HEK293 (cell line): ENCODE results near the gene SH3BP5.

Source experiments
- GLI4 ChIP-seq: fragments of 450-650 bp; formaldehyde crosslinking; IDR thresholded peaks from 2 replicates; pipeline ENCODE4 v1.5.1; 2016; ENCODE audit warnings: missing biosample characterization, missing genetic modification characterization
- SCRT1 ChIP-seq: fragments of 450-650 bp; formaldehyde crosslinking; IDR thresholded peaks from 2 replicates; pipeline ENCODE4 v1.5.1; 2016; ENCODE audit warnings: missing biosample characterization, missing genetic modification characterization, borderline replicate concordance
- WT1 ChIP-seq: fragments of 450-650 bp; formaldehyde crosslinking; IDR thresholded peaks from 2 replicates; pipeline ENCODE4 v1.5.1; 2016; ENCODE audit warnings: missing biosample characterization, missing genetic modification characterization
- ZBTB20 ChIP-seq: fragments of 450-650 bp; formaldehyde crosslinking; IDR thresholded peaks from 2 replicates; pipeline ENCODE4 v1.5.1; 2016; ENCODE audit warnings: missing biosample characterization, missing genetic modification characterization
- ZBTB21 ChIP-seq: fragments of 450-650 bp; formaldehyde crosslinking; IDR thresholded peaks from 2 replicates; pipeline ENCODE4 v1.5.1; 2017; ENCODE audit warnings: missing biosample characterization, missing genetic modification characterization
- ZBTB48 ChIP-seq: fragments of 450-650 bp; formaldehyde crosslinking; IDR thresholded peaks from 2 replicates; pipeline ENCODE4 v1.5.1; 2016; ENCODE audit warnings: missing biosample characterization, missing genetic modification characterization
- ZNF114 ChIP-seq: fragments of 450-650 bp; formaldehyde crosslinking; IDR thresholded peaks from 2 replicates; pipeline ENCODE4 v1.5.0; 2017; ENCODE audit warnings: missing biosample characterization, missing genetic modification characterization
- ZNF138 ChIP-seq: fragments of 450-650 bp; formaldehyde crosslinking; IDR thresholded peaks from 2 replicates; pipeline ENCODE4 v1.5.1; 2016; ENCODE audit warnings: missing biosample characterization, missing genetic modification characterization, borderline replicate concordance
- ZNF16 ChIP-seq: fragments of 450-650 bp; formaldehyde crosslinking; IDR thresholded peaks from 2 replicates; pipeline ENCODE4 v1.5.1; 2016; ENCODE audit warnings: low read depth, missing biosample characterization, missing genetic modification characterization
- ZNF174 ChIP-seq: fragments of 450-650 bp; formaldehyde crosslinking; IDR thresholded peaks from 2 replicates; pipeline ENCODE4 v1.5.0; 2017; ENCODE audit warnings: missing biosample characterization, mild to moderate bottlenecking, missing genetic modification characterization
- ZNF184 ChIP-seq: fragments of 450-650 bp; IDR thresholded peaks from 2 replicates; pipeline ENCODE4 v1.5.1; 2018; ENCODE audit warnings: missing biosample characterization, mild to moderate bottlenecking, missing genetic modification characterization
- ZNF19 ChIP-seq: fragments of 450-650 bp; formaldehyde crosslinking; IDR thresholded peaks from 2 replicates; pipeline ENCODE4; 2016; ENCODE audit warnings: missing biosample characterization, missing genetic modification characterization, low read depth
- ZNF211 ChIP-seq: fragments of 450-650 bp; formaldehyde crosslinking; IDR thresholded peaks from 2 replicates; pipeline ENCODE4 v1.5.1; 2016; ENCODE audit warnings: low read depth, missing biosample characterization, missing genetic modification characterization
- ZNF223 ChIP-seq: fragments of 450-650 bp; formaldehyde crosslinking; IDR thresholded peaks from 2 replicates; pipeline ENCODE4 v1.5.1; 2016; ENCODE audit warnings: missing biosample characterization, missing genetic modification characterization
- ZNF266 ChIP-seq: fragments of 450-650 bp; formaldehyde crosslinking; IDR thresholded peaks from 2 replicates; pipeline ENCODE4 v1.5.1; 2016; ENCODE audit warnings: missing biosample characterization, missing genetic modification characterization, low read depth
- ZNF292 ChIP-seq: fragments of 450-650 bp; formaldehyde crosslinking; IDR thresholded peaks from 2 replicates; pipeline ENCODE4 v1.5.1; 2016; ENCODE audit warnings: low read depth, missing biosample characterization, missing genetic modification characterization, borderline replicate concordance
- ZNF311 ChIP-seq: fragments of 450-650 bp; formaldehyde crosslinking; IDR thresholded peaks from 2 replicates; pipeline ENCODE4 v1.5.1; 2017; ENCODE audit warnings: missing biosample characterization, missing genetic modification characterization, borderline replicate concordance
- ZNF521 ChIP-seq: fragments of 450-650 bp; formaldehyde crosslinking; IDR thresholded peaks from 2 replicates; pipeline ENCODE4 v1.5.1; 2017; ENCODE audit warnings: missing biosample characterization, mild to moderate bottlenecking, missing genetic modification characterization
- ZNF529 ChIP-seq: fragments of 450-650 bp; formaldehyde crosslinking; IDR thresholded peaks from 2 replicates; pipeline ENCODE4 v1.5.1; 2017; ENCODE audit warnings: missing genetic modification characterization, missing biosample characterization; ENCODE audit not compliant: insufficient replicate concordance
- ZNF670 ChIP-seq: fragments of 450-650 bp; formaldehyde crosslinking; IDR thresholded peaks from 2 replicates; pipeline ENCODE4 v1.5.1; 2016; ENCODE audit warnings: missing biosample characterization, missing genetic modification characterization, low read depth
- ZNF677 ChIP-seq: fragments of 450-650 bp; IDR thresholded peaks from 2 replicates; pipeline ENCODE4 v1.5.0; 2018; ENCODE audit warnings: missing biosample characterization, mild to moderate bottlenecking, missing genetic modification characterization, moderate library complexity
- TF ChIP-seq, protein P1 (sequence below): fragments of 450-650 bp; formaldehyde crosslinking; IDR thresholded peaks from 2 replicates; pipeline ENCODE4 v1.5.1; 2017; ENCODE audit warnings: missing biosample characterization, missing genetic modification characterization
- TF ChIP-seq, protein P2 (sequence below): fragments of 450-650 bp; formaldehyde crosslinking; IDR thresholded peaks from 2 replicates; pipeline ENCODE4 v1.5.1; 2016; ENCODE audit warnings: missing biosample characterization, missing genetic modification characterization, low read depth
- TF ChIP-seq, protein P3 (sequence below): fragments of 450-650 bp; formaldehyde crosslinking; IDR thresholded peaks from 2 replicates; pipeline ENCODE4 v1.5.1; 2016; ENCODE audit warnings: missing biosample characterization, missing genetic modification characterization
- TF ChIP-seq, protein P4 (sequence below): fragments of 450-650 bp; IDR thresholded peaks from 2 replicates; pipeline ENCODE4 v1.5.1; 2018; ENCODE audit warnings: missing biosample characterization, mild to moderate bottlenecking, missing genetic modification characterization
- TF ChIP-seq, protein P5 (sequence below): fragments of 450-650 bp; formaldehyde crosslinking; IDR thresholded peaks from 2 replicates; pipeline ENCODE4 v1.5.1; 2016; ENCODE audit warnings: missing biosample characterization, missing genetic modification characterization
- TF ChIP-seq, protein P6 (sequence below): fragments of 450-650 bp; formaldehyde crosslinking; IDR thresholded peaks from 2 replicates; pipeline ENCODE4 v1.5.1; 2016; ENCODE audit warnings: missing biosample characterization, missing genetic modification characterization

SH3BP5 gene

DNA sequence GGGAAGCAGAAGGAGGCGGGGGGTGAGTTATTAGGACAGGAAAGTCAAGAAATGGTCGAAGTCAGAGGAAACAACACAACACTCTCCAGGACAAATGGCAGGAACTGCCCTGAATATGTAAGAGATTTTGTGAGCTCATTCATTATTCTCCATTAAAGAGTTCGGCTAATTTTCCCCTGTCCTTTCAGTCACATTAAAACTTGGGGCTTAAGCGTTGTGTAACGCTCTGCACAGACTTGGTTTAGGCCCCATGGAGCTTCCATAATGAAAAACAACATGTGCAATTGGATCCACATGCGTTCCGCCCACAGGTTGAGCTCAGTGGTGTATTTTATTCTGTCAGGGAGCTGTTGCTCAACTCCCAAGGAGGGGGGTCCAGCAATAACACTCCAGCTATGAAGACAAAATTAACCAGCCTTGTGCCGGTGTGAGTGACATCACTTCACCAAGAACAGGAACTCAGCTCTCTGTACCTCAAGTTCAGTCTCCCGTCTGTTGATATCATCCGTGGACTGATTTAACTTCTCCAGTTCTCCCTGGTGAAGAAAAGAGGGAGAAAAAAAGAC is 2.3 kb downstream of the SH3BP5 start (continued):
- no peak for TF ChIP-seq ZNF670 (tag by site-specific recombination)
- no peak for TF ChIP-seq ZBTB48 (tag by site-specific recombination)
- TF ChIP-seq ZNF677 (tag by site-specific recombination) = no peak
- TF ChIP-seq ZNF266 (tag by site-specific recombination) = no peak
- TF ChIP-seq, protein P1, sequence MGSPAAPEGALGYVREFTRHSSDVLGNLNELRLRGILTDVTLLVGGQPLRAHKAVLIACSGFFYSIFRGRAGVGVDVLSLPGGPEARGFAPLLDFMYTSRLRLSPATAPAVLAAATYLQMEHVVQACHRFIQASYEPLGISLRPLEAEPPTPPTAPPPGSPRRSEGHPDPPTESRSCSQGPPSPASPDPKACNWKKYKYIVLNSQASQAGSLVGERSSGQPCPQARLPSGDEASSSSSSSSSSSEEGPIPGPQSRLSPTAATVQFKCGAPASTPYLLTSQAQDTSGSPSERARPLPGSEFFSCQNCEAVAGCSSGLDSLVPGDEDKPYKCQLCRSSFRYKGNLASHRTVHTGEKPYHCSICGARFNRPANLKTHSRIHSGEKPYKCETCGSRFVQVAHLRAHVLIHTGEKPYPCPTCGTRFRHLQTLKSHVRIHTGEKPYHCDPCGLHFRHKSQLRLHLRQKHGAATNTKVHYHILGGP (tag by site-specific recombination) = no peak
- TF ChIP-seq, protein P2, sequence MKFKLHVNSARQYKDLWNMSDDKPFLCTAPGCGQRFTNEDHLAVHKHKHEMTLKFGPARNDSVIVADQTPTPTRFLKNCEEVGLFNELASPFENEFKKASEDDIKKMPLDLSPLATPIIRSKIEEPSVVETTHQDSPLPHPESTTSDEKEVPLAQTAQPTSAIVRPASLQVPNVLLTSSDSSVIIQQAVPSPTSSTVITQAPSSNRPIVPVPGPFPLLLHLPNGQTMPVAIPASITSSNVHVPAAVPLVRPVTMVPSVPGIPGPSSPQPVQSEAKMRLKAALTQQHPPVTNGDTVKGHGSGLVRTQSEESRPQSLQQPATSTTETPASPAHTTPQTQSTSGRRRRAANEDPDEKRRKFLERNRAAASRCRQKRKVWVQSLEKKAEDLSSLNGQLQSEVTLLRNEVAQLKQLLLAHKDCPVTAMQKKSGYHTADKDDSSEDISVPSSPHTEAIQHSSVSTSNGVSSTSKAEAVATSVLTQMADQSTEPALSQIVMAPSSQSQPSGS (tag by site-specific recombination) = peak; percentile 88
- peak; percentile 92 for TF ChIP-seq ZBTB21 (tag by site-specific recombination)
- TF ChIP-seq, protein P3, sequence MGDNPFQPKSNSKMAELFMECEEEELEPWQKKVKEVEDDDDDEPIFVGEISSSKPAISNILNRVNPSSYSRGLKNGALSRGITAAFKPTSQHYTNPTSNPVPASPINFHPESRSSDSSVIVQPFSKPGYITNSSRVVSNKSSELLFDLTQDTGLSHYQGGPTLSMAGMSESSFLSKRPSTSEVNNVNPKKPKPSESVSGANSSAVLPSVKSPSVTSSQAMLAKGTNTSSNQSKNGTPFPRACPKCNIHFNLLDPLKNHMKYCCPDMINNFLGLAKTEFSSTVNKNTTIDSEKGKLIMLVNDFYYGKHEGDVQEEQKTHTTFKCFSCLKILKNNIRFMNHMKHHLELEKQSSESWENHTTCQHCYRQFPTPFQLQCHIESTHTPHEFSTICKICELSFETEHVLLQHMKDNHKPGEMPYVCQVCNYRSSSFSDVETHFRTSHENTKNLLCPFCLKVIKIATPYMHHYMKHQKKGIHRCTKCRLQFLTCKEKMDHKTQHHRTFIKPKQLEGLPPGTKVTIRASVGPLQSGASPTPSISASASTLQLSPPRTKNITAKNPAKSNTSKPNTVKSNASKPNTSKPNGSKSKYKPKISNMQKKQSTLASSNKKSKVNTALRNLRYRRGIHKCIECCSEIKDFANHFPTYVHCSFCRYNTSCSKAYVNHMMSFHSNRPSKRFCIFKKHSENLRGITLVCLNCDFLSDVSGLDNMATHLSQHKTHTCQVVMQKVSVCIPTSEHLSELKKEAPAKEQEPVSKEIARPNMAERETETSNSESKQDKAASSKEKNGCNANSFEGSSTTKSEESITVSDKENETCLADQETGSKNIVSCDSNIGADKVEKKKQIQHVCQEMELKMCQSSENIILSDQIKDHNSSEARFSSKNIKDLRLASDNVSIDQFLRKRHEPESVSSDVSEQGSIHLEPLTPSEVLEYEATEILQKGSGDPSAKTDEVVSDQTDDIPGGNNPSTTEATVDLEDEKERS (tag by site-specific recombination) = no peak
- TF ChIP-seq, protein P4, sequence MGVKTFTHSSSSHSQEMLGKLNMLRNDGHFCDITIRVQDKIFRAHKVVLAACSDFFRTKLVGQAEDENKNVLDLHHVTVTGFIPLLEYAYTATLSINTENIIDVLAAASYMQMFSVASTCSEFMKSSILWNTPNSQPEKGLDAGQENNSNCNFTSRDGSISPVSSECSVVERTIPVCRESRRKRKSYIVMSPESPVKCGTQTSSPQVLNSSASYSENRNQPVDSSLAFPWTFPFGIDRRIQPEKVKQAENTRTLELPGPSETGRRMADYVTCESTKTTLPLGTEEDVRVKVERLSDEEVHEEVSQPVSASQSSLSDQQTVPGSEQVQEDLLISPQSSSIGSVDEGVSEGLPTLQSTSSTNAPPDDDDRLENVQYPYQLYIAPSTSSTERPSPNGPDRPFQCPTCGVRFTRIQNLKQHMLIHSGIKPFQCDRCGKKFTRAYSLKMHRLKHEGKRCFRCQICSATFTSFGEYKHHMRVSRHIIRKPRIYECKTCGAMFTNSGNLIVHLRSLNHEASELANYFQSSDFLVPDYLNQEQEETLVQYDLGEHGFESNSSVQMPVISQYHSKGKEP (tag by site-specific recombination) = peak; percentile 80
- no peak for TF ChIP-seq ZNF521 (tag by site-specific recombination)
- TF ChIP-seq ZNF138 (tag by site-specific recombination) = no peak
- TF ChIP-seq, protein P5, sequence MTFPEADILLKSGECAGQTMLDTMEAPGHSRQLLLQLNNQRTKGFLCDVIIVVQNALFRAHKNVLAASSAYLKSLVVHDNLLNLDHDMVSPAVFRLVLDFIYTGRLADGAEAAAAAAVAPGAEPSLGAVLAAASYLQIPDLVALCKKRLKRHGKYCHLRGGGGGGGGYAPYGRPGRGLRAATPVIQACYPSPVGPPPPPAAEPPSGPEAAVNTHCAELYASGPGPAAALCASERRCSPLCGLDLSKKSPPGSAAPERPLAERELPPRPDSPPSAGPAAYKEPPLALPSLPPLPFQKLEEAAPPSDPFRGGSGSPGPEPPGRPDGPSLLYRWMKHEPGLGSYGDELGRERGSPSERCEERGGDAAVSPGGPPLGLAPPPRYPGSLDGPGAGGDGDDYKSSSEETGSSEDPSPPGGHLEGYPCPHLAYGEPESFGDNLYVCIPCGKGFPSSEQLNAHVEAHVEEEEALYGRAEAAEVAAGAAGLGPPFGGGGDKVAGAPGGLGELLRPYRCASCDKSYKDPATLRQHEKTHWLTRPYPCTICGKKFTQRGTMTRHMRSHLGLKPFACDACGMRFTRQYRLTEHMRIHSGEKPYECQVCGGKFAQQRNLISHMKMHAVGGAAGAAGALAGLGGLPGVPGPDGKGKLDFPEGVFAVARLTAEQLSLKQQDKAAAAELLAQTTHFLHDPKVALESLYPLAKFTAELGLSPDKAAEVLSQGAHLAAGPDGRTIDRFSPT (tag by site-specific recombination) = peak; percentile 77
- TF ChIP-seq ZNF174 (tag by site-specific recombination) = no peak
- peak; percentile 80 for TF ChIP-seq WT1 (tag by site-specific recombination)
- TF ChIP-seq, protein P6, sequence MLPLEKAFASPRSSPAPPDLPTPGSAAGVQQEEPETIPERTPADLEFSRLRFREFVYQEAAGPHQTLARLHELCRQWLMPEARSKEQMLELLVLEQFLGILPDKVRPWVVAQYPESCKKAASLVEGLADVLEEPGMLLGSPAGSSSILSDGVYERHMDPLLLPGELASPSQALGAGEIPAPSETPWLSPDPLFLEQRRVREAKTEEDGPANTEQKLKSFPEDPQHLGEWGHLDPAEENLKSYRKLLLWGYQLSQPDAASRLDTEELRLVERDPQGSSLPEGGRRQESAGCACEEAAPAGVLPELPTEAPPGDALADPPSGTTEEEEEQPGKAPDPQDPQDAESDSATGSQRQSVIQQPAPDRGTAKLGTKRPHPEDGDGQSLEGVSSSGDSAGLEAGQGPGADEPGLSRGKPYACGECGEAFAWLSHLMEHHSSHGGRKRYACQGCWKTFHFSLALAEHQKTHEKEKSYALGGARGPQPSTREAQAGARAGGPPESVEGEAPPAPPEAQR (tag by site-specific recombination) = no peak
- no peak for TF ChIP-seq ZNF292
- TF ChIP-seq ZNF16 (tag by site-specific recombination) = no peak
- no peak for TF ChIP-seq ZNF211 (tag by site-specific recombination)
- TF ChIP-seq ZNF223 = no peak
- TF ChIP-seq ZNF114 = no peak
- peak; percentile 99 for TF ChIP-seq SCRT1
- TF ChIP-seq ZNF311 (tag by site-specific recombination) = no peak
- TF ChIP-seq ZBTB20 (tag by site-specific recombination) = no peak; the same call in none of the 2 replicates
- no peak for TF ChIP-seq GLI4 (tag by site-specific recombination)
- TF ChIP-seq ZNF529 (tag by site-specific recombination) = no peak
- TF ChIP-seq ZNF184 (tag by site-specific recombination) = 0 out of 2 replicates have a peak, but pooled peaks have one; percentile 52
- TF ChIP-seq ZNF19 (tag by site-specific recombination) = no peak
